ENCODE results near the gene NRP1.
A peak's percentile ranks its signal among the peaks of the same experiment; 100 is the strongest.

NRP1 gene

GRCh38 chr10:33347211-33347610 is 12.7 kb upstream of the NRP1 start:
- DNase-seq = no peak

DNA sequence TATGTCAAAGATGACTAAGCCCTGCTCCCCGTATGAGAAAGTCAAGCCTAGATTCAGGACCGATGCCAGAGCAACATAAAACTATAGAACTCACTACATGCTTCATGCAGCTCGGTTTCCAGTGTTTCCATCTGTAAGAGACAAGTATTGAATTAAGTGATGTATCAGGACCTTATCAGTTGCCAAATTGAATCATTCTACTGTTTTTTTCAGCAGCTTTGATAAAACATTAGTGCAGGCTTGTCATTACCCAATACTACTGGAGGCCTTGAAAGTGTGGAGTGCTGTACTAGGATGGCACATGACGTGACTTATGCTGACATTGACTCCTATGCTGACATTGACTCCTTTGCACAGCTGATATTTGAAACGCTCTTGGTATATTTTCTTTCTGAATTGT is 10.8 kb upstream of the NRP1 start:
- no peak for DNase-seq

GRCh38 chr10:33344676-33345075 is 10.2 kb upstream of the NRP1 start:
- no peak for DNase-seq

DNA sequence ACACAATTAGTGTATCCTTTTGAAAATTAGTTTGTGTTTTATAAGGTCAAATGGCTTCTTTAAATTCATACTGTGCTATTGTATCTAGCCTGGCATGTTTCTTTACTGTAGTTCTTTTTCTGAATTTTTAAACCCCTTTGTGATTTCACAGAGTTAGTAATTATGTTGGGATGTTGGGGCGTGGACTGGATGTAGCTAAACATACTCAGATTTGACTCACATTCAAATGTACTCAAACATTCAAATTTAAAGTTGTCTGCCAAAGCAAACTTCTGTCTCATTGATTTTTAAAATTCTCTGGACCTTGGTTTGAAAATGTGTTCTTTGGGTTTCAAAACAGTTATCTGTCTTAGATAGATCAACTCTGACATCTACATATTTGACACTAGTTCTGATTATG is 7.2 kb upstream of the NRP1 start:
- no peak for DNase-seq

GRCh38 chr10:33337326-33337957 is 3.0 kb upstream of the NRP1 start:
- no peak for DNase-seq

DNA sequence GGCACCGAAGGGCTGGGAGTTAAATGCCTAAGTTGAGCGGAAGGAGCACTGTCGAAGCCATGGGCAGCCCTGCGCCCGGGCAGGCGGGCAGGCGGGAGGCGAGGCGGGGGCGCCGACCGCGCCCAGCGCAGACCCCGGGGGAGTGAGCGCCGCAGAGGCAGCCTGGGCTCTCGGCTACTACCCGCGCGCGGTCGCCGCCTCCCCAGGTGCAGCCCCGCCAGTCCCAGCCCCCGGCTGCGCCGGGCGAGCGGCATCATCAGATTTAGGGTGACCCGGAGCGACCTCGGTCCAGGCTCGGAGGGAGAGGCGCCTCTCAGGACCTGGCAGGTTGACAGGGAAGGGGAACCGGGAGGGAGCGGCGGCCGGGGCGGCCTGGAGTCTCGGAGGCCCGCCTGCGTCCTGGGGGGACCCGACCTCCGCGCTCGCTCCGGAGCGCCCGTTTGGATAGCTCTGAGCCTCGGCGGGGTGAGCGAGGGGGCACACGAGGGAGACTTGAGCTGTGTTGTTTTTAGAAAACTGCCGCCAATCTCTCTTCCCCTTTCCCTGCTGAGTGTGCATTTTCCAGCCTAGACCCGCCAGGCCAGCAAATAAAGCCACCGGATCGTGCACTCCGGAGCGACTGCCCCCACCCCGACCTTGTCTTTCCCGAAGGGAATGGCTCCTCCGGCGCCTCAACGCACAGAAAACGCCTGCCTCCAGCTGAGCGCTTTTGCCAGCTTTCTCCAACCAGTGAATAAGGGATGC is 2.3 kb upstream of the NRP1 start:
- peak in 1 of 2 experiments; percentile 10 for DNase-seq

GRCh38 chr10:33335801-33336581 is 1.5 kb upstream of the NRP1 start:
- DNase-seq = peak; percentile 6 to 16

GRCh38 chr10:33335551-33335800 is 1.0 kb upstream of the NRP1 start:
- no peak for DNase-seq

- peak; percentile 50 to 58 for DNase-seq
Observed at GRCh38 chr10:33334805-33335550, 511 bp upstream of the NRP1 start.

- DNase-seq = peak; percentile 27 to 29
Observed at GRCh38 chr10:33333260-33334101, 986 bp downstream of the NRP1 start.

GRCh38 chr10:33332183-33333065 is 2.0 kb downstream of the NRP1 start:
- DNase-seq = no peak

GRCh38 chr10:33331379-33331694 is 3.1 kb downstream of the NRP1 start:
- DNase-seq = no peak

- DNase-seq = peak; percentile 90 to 91
Observed at GRCh38 chr10:33330543-33331378, 3.7 kb downstream of the NRP1 start.

DNA sequence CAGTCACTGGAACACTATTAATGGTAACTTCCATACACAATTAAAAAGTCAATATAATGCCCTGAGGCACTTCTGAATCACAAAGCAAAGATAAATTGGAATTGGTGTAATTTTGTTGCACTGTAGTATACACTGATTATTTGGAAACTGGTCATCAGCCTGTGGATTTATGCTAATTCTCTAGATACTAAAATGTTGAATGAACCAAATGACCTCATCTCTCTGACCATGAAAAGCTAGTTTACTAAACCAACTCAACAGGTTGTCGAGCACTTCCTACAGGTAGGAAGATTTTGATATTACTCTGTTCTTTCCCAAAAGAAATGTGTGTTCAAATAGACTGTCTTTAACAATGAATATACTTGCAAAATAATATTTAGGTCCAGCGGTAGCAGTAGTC is 5.3 kb downstream of the NRP1 start:
- no peak for DNase-seq

DNA sequence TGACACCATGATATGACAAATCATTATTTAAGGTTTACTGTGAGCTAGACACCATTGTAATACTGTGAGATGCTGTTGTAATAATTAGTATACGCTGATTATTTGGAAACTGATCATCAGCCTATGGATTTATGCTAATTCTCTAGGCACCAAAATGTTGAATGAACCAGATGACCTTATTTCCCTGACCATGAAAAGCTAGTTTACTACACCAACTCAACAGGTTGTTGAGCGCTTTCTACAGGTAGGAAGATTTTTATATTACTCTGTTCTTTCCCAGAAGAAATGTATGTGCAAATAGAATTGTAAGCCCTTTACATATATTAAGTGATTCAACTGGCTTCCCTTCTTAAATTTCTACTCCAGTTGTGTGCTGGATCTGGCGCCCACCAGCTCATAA is 6.2 kb downstream of the NRP1 start:
- no peak for DNase-seq

DNA sequence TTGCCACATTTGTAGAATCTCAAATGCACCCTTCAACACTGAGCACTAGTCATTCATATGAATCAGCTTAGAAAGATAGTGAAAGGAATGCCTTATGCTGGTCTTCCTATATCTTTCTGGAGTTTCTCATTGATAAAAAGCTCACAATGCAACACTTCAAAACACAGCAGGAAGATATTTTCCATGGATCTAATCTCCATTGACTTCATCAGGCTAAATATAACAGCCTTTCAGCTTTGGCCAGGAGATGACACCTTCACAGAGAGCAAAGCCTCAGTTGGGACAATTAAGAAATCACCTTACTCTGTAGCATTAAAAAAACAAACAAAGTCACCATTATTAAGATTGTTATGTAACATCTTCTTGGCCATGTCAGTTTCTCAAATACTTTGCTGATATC is 6.7 kb downstream of the NRP1 start:
- no peak for DNase-seq

GRCh38 chr10:33326933-33327332 is 7.5 kb downstream of the NRP1 start:
- DNase-seq = no peak

DNA sequence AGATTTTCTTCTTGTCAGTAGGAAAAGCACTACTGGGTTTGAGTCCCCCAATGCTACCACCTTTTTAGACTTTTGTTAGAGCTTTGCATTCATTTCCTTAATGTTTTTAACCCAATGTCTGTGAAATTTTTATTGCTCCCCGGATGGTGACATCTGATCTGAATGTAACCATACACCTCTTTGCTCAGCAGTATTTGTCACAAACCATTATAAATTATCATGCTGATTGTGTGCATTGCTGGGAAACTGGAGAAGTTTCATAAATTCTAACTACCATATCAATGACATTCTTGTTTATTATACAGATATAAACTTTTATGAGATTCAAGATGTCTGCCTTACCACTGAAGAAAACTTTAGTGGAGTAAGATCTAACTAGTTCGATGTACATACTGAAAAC is 8.5 kb downstream of the NRP1 start:
- no peak for DNase-seq

GRCh38 chr10:33323721-33324120 is 10.7 kb downstream of the NRP1 start:
- DNase-seq = no peak

GRCh38 chr10:33321516-33321915 is 13.0 kb downstream of the NRP1 start:
- DNase-seq = no peak

DNA sequence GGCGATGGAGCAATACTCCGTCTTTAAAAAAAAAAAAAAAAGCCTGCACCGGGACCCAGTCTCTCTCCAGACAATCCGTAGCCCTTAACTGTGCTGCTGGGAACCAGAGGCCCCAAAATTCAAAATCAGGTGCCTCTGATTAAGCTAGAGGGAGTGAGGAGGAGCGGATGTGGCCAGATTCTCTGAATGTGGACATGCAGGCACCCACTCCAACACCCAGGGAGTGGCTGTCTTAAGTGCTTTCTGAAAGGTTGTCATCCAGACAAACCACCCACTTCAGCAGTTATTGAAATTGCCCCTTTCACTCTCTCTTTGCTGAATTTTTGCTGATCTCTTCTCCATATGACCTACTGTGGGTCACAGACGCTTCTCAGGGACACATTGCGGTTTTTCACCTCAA is 14.2 kb downstream of the NRP1 start:
- DNase-seq = no peak

Measured in activated CD4-positive, alpha-beta T cell treated with anti-CD3 and anti-CD28 coated beads, Interleukin-2, amount 50 U/mL, for 48 hours (primary cell).